ENCODE measurements around the gene SAT2. TPM values are rescaled to one million over a fixed set of nuclear protein-coding genes. Genes with fewer than 3 reads are reported as not detected.

SAT2 gene
- total RNA-seq, 1 donor from 2014 or later = 80.0 TPM

DNA sequence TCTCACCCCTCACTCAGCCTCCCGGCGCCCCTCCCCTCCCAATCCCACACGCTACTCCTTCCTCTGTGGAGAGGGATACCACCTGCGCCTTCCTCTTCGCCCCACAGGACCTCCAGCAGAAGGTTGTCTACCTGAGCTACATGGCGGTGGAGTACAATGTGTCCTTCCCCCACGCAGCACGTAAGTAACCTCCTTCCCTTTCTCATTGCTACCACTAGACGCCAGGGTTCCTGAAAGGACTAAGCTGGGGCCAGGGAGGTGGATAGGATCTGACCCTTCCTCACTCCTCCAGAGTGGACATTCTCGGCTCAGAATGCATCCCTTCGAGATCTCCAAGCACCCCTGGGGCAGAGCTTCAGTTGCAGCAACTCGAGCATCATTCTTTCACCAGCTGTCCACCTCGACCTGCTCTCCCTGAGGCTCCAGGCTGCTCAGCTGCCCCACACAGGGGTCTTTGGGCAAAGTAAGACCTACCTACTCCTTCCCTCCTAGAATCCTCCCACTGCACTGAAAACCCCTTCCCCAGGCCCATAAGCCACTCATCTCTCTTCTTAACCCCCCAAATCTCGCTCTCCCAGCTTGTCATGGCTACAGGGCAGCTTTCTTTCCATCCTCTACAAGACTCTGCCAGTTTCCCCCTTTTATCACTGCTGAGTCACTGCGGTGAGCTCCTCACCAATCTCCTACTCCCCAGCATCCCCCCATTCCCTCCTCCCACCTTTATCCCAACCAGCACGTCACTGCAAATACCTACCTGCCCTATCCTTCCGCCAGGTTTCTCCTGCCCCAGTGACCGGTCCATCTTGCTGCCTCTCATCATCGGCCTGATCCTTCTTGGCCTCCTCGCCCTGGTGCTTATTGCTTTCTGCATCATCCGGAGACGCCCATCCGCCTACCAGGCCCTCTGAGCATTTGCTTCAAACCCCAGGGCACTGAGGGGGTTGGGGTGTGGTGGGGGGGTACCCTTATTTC is 46.7 kb downstream of the SAT2 start:
- intact Hi-C loops (cut with DNase I) = loop anchor here (5.0 kb wide), 1 partner anchor 139 kb away; no protein-coding TSS in a partner anchor
- ATAC-seq (ENCODE audit: poor library complexity) = no peak
- DNase-seq = no peak

GRCh38 chr17:7579834-7580603 is 47.6 kb downstream of the SAT2 start:
- ATAC-seq (ENCODE audit: poor library complexity) (no peak), DNase-seq (no peak)
- intact Hi-C loops (cut with DNase I) = loop anchor here (5.0 kb wide), 1 partner anchor 138 kb away; no protein-coding TSS in a partner anchor

DNA sequence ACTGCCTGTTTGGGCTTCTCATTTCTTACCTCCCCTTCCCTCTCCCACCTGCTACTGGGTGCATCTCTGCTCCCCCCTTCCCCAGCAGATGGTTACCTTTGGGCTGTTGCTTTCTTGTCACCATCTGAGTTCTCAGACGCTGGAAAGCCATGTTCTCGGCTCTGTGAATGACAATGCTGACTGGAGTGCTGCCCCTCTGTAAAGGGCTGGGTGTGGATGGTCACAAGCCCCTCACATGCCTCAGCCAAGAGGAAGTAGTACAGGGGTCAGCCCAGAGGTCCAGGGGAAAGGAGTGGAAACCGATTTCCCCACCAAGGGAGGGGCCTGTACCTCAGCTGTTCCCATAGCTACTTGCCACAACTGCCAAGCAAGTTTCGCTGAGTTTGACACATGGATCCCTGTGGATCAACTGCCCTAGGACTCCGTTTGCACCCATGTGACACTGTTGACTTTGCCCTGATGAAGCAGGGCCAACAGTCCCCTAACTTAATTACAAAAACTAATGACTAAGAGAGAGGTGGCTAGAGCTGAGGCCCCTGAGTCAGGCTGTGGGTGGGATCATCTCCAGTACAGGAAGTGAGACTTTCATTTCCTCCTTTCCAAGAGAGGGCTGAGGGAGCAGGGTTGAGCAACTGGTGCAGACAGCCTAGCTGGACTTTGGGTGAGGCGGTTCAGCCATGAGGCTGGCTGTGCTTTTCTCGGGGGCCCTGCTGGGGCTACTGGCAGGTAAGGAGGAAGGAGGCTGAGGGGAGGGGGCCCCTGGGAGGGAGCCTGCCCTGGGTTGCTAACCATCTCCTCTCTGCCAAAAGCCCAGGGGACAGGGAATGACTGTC is 48.4 kb downstream of the SAT2 start, which contains the start of gene CD68:
Gene CD68, plus strand, starts transcription at position 638 of the 833 bp plus-strand sequence. Its CDS starts 40 bp downstream, at position 678.
- peak; percentile 74 for DNase-seq
- ATAC-seq (ENCODE audit: poor library complexity) = peak; percentile 35
- intact Hi-C loops (cut with DNase I) = no loop called here

DNA sequence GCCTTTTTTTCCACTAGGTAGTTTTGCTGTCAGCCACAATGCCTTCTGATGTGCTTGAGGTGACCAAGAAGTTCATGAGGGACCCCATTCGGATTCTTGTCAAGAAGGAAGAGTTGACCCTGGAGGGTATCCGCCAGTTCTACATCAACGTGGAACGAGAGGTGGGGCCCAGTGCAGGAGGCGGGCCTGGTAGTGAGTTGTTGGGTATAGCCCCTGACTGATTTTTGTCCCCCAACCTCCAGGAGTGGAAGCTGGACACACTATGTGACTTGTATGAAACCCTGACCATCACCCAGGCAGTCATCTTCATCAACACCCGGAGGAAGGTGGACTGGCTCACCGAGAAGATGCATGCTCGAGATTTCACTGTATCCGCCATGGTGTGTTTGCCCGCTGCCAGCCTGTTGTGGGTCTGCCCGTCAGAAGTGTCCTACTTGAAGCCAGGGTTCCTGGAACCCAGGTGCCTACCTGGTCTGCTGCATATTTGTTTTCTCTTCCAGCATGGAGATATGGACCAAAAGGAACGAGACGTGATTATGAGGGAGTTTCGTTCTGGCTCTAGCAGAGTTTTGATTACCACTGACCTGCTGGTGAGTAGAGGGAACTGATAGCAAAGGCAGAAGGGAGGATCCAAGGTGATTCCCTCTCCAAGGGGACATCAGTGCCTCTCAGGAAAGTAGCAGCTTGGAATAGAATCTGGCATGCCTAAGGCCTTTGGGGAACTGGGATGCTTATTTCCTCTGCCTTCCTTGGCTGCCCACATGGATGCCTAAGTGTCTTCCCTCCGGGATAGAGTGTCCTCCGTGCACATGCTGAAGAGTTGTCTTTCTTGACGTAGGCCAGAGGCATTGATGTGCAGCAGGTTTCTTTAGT is 50.1 kb downstream of the SAT2 start:
- DNase-seq (no peak), ATAC-seq (ENCODE audit: poor library complexity) (no peak)
- intact Hi-C loops (cut with DNase I) = no loop called here

- no peak for ATAC-seq (ENCODE audit: poor library complexity)
- intact Hi-C loops (cut with DNase I) = no loop called here
Measured at GRCh38 chr17:7576432-7576937, 51.1 kb downstream of the SAT2 start.

More at GRCh38 chr17:7576432-7576937, 51.1 kb downstream of the SAT2 start:
- no peak for DNase-seq

Other genes starting within 250 kb of the SAT2 start
- gene TNK1, start 246.7 kb downstream of the SAT2 start, total RNA-seq = 2.1 TPM
- gene PLSCR3, start 233.3 kb downstream of the SAT2 start, total RNA-seq = 14.0 TPM
- gene TMEM256, start 223.7 kb downstream of the SAT2 start, total RNA-seq = 61.5 TPM
- gene NLGN2, start 220.0 kb downstream of the SAT2 start, total RNA-seq = 5.8 TPM
- gene SPEM1, start 207.5 kb downstream of the SAT2 start, total RNA-seq = not detected
- gene SPEM2, start 202.2 kb downstream of the SAT2 start, total RNA-seq = not detected
- gene SPEM3, start 199.0 kb downstream of the SAT2 start, total RNA-seq = not detected
- gene TMEM102, start 192.4 kb downstream of the SAT2 start, total RNA-seq = 1.7 TPM
- gene FGF11, start 188.3 kb downstream of the SAT2 start, total RNA-seq = 9.8 TPM
- 9.8 TPM for gene CHRNB1, start 182.8 kb downstream of the SAT2 start, total RNA-seq
- 60.3 TPM for gene ZBTB4, start 148.2 kb downstream of the SAT2 start, total RNA-seq
- not detected for gene SLC35G6, start 146.4 kb downstream of the SAT2 start, total RNA-seq
- gene POLR2A, start 143.5 kb downstream of the SAT2 start, total RNA-seq = 32.9 TPM
- 34.6 TPM for gene TNFSF12, start 78.8 kb downstream of the SAT2 start, total RNA-seq
- 8.3 TPM for gene TNFSF13, start 69.1 kb downstream of the SAT2 start, total RNA-seq
- 30.8 TPM for gene SENP3, start 65.9 kb downstream of the SAT2 start, total RNA-seq
- 32.0 TPM for gene CD68, start 48.2 kb downstream of the SAT2 start, total RNA-seq
- 25.9 TPM for gene MPDU1, start 44.0 kb downstream of the SAT2 start, total RNA-seq
- gene SOX15, start 37.7 kb downstream of the SAT2 start, total RNA-seq = 0.91 TPM
- gene FXR2, start 12.9 kb downstream of the SAT2 start, total RNA-seq = 101 TPM
- gene SHBG, start 2.3 kb upstream of the SAT2 start, total RNA-seq = 0.54 TPM
- 3.1 TPM for gene ATP1B2, start 23.1 kb upstream of the SAT2 start, total RNA-seq
- 11.5 TPM for gene TP53, start 59.7 kb upstream of the SAT2 start, total RNA-seq
- gene WRAP53, start 60.7 kb upstream of the SAT2 start, total RNA-seq = 4.2 TPM
- gene EFNB3, start 77.4 kb upstream of the SAT2 start, total RNA-seq = 0.13 TPM
- not detected for gene DNAH2, start 89.9 kb upstream of the SAT2 start, total RNA-seq
- 27.9 TPM for gene KDM6B, start 206.4 kb upstream of the SAT2 start, total RNA-seq
- gene TMEM88, start 227.2 kb upstream of the SAT2 start, total RNA-seq = 32.4 TPM
- gene NAA38, start 229.7 kb upstream of the SAT2 start, total RNA-seq = 101 TPM
- 24.2 TPM for gene CYB5D1, start 230.2 kb upstream of the SAT2 start, total RNA-seq